Occipital lobe (tissue), 2 donors: ENCODE data around the gene WDR4. TPM values are rescaled to one million over a fixed set of nuclear protein-coding genes. Genes with fewer than 3 reads are reported as not detected.
A peak's percentile ranks its signal among the peaks of the same experiment; 100 is the strongest.
"Not testable (repeated sequence)": the region's sequence is repeated elsewhere in the genome, so short reads cannot be mapped to it uniquely, and the experiment has no call there.

Source experiments
- DNase-seq: peaks from one replicate; lab custom pipeline; 2025; lab: John Stamatoyannopoulos, UW
- total RNA-seq: library from RNA; depleted of rRNA; stranded (reverse); fragments of >200 nt; gene quantifications from one replicate; pipeline ENCODE4 v1.2.3, GENCODE V29; 2014

Gene WDR4, protein sequence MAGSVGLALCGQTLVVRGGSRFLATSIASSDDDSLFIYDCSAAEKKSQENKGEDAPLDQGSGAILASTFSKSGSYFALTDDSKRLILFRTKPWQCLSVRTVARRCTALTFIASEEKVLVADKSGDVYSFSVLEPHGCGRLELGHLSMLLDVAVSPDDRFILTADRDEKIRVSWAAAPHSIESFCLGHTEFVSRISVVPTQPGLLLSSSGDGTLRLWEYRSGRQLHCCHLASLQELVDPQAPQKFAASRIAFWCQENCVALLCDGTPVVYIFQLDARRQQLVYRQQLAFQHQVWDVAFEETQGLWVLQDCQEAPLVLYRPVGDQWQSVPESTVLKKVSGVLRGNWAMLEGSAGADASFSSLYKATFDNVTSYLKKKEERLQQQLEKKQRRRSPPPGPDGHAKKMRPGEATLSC
- total RNA-seq: 15.1 TPM

DNA sequence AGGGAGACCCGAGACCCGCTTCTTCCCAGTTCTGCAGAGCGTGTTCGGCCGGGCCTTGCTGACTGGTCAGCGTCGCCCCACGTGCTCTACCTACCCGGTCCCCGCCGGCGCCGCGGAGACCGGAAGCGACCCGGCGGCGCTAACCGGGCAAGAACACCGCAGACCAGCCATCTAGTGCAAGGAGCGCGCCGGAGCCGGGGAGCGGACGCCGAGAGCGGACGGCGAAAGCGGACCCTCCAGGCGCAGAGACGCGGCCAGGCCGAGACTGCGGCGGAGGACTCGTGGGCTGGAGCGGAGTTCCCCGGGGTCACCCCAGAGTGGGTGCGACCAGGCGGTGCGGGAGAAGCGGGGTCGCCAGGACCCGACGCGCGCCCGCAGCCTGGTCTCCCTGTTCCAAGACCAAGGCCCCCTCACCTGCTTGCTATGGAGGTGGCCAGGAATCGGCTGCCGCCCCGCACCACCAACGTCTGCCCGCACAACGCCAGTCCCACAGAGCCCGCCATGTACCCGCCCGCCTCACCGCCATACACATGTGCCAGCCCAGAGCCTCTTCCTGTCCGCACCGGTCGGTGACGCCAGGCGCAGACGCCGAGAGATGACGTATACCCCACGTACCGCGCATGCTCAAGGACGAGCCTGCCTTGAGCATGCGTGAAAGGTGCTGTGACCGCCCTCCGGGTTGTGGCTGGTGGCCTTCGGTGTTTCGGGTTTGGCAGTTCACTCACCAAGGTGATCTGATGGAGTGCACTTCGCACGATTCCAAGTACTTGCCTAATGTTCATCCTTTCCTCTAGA, at the start of gene WDR4:
Gene WDR4 (minus strand): TSS at position 547 of the 795 bp plus-strand sequence. CDS start 44 bp downstream, at position 503.
- DNase-seq: peak; percentile 92

DNA sequence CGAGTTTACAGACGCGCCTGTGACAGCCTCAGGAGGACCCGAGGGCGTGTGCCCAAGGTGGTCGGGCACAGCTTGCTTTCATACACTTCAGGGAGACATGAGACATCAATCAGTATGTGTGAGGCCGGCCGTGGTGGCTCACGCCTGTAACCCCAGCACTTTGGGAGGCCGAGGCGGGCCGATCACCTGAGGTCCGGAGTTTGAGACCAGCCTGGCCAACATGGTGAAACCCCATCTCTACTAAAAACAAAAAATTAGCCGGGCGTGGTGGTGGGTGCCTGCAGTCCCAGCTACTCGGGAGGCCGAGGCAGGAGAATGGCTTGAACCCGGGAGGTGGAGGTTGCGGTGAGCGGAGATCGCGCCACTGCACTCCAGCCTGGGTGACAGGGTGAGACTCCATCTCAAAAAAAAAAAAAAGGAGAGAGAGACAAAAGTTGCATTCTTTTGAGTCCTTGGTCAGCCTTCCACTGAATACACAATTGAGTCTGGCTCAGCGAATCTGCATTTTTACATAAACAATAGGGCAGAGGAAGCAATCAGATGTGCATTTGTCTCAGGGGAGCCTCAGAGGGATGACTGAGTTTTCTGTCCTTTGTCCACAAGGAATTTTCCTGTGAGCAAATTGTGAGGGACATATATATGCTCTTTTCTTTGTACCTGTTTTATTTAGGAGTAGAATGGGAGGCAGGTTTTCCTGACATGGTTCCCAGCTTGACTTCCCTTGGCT, 48.3 kb upstream of the WDR4 start:
- DNase-seq: not testable (repeated sequence)

DNA sequence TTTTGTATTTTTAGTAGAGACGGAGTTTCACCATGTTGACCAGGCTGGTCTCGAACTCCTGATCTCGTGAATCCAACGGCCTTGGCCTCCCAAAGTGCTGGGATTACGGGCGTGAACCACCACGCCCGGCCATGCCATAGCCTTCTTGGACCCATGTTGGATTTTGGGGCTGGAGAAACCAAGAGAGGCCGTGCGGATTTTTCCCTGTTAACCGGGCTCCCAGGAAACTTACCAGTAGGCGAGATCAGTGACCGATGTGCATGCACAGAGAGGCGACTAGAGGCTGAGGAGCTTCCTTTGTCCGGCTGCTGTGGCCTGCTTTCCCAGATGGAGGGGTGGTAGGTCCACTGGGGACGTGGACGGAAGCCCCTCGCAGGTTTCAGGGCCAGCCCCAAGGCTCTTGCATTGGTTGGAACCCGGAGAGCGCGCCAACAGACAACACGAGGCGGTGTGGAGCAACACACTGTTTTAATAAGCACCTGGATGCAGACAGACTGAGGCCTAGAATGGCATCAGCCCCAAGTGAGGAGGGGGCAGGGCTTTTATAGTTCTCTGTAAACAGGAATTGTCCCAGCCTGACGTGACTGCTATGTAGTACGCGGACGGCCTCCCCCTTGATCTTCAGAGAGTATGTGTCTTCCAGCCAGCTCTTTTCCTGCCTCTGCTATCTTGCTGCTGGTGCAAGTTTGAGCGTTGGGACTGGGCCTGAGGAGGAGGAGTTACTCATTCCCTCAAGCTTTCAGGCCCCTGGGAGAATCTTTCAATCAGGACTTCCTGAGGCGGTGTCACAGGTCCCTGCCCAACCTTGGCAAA, 46.0 kb upstream of the WDR4 start, which contains the start of gene ERVH48-1:
Gene ERVH48-1 (minus strand): TSS at position 517 of the 813 bp plus-strand sequence. CDS start 6,624 bp downstream, outside the sequence.
- no peak for DNase-seq

DNA sequence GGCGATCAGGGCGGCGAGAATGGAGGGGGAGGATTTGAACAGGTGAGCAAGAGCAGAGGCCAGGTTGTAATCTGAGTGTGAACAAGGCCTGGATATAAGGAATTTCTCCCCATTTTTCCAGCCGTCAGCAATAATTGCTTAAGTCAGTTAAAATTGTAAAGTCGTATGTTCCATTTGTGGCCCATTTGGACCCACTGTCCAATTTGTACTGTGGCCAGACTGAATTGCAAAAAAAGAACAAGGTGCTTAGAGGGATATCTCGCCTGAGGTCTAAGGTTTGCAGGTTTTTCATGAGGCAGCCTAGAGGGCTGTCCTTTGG, 45.1 kb upstream of the WDR4 start:
- DNase-seq: no peak

DNA sequence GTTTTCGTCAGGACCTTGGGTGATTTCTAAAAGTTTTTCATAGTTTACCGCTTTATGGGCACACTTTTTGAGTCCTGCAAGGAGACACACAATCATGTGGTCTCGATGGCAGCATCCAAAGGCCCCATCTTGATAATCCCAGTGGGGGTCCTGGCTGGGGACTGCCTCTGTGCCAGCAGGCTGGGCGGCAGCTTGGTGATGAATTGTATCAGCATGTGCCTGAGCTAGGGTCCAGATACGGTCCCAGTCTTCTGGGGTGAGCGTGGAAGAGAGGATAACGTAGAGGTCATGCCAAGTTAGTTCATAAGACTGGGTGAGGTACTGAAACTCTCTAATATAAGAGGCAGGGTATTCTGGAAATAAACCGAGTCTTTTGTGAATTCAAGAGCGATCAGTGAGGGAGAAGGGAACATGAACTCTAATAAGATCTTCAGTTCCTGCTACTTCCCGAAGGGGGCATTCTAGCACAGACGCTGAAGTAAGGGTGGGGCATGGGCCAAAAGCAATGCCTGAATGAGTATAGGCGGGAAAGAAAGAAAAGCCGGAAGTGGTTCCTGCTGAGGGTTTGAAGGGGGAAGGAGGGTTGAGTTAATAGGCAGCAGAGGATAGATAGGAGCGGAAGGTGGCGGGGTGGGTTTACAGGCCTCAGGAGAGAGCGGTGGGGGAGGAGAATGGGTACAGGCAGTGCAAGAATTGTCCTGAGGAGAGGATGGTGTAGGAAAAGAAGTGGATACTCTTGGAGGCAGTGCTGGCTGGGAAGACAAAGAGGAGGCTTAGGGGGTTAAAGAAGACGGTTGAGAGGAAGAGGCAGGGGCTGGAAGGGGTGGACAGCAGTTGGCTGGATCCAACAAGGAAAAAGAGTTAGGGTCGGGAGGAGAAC, 44.5 kb upstream of the WDR4 start:
- DNase-seq: peak; percentile 43

DNA sequence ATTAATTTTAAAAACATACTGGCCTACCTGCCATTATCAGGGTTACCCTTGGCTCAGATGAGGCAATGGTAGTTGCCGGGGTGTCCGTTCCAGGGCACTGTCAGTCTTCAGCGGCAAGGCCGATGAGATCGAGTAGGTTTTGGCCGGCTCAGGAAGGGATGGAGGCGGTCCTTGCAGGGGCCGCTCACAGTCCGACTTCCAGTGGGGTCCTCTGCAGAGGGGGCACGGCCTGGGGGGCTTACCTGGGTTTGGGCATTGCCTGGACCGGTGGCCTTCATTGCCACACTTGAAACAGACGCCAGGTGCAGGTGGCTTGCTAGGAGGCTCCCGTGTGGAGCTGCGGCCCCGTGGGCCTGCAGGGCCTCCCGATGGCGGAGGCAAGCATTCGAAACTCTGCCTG, 43.6 kb upstream of the WDR4 start:
- DNase-seq: no peak

DNA sequence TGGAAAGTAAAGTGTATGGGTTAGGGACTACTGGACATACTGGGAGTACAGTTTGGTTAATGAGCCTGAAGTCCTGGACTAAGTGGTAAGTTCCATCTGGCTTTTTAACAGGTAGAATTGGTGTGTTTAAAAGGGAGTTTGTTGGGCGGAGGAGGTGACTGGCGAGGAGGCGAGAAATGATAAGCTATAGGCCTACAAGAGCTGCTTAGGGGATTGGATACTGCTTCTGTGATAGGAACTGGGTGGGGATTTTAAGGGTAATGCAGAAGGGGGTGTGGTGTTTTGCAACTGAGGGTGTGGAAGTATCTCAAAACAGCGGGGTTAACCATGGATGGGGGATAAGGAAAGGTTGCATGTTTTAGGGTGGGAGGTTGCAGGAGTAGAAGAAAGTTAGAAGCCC, 42.6 kb upstream of the WDR4 start:
- DNase-seq: no peak

DNA sequence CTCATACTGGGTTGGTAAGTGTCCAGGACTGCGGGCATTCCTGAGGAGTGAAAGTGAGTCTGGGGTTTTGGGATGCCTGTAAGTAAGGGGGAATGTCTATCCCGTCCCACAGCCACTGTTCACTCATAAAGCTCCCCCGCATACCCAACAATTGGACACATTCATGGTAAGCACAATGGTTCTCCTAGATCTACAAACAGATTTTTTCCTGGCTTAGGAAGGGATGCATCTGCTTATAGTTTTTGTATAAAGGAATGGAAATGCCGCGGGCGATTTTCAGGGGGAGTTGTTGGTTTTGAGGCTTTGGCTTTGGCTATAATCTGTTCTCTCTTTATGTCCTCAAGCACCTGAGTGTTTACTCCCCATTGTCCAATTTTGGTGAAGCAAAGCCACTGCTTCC, 39.0 kb upstream of the WDR4 start:
- no peak for DNase-seq

DNA sequence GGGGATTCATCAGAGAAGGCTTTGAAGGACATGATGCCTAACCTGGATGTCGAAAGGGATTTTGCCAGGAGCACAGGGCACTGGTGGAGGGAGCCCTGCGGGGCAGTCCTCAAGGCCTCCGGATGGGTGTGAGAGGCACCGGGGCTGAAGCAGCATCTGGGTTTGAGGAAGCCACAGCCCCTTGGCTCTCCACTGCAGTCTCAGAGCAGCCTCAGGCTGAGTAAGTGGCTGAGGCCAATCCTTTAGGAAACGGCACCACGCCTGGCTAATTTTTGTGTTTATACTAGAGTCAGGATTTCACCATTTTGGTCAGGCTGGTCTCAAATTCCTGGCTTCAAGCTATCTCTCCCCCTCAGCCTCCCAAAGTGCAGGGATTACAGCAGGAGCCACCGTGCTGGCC, 34.1 kb upstream of the WDR4 start:
- DNase-seq: no peak

DNA sequence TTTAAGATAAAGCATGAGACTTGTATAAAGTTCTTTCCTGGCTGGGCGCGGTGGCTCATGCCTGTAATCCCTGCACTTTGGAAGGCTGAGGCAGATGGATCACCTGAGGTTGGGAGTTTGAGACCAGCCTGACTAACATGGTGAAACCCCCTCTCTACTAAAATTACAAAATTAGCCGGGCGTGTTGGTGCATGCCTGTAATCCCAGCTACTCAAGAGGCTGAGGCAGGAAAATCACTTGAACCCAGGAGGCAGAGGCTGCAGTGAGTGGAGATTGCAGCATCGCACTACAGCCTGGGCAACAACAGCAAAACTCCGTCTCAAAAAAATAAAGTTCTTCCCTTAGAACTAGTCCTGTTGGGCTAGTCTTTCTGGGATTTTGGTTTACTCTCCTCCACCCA, 32.6 kb upstream of the WDR4 start:
- not testable (repeated sequence) for DNase-seq

DNA sequence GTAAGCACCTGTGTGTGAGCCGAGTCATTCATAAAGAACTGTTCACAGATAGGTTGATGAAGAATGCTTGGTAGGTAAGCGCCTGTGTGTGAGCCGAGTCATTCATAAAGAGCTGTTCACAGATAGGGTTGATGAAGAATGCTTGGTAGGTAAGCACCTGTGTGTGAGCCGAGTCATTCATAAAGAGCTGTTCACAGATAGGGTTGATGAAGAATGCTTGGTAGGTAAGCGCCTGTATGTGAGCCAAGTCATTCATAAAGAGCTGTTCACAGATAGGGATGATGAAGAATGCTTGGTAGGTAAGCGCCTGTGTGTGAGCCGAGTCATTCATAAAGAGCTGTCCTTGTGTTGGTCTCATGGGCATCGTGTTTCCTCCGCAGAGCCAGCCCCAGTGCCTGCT, 29.1 kb upstream of the WDR4 start:
- not testable (repeated sequence) for DNase-seq

DNA sequence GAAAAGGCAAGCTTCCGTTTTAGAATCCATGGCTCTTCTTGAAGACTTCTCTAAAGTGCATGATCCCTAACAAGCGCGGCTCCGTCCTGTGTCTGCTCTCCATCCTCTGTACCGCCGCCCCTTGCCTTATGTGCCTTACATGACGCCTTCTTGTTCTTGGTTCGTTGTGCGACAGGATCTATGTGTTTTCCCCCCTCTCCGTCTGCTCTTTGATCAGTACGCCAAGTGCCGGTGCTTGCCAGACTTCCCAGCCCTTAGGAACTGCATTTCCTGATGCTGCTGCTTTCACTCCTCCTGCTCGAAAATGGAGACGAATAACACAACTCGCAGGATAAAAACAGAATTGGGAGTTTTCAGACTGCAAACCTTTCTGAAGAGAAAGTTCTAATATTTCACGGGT, 26.9 kb upstream of the WDR4 start:
- no peak for DNase-seq

DNA sequence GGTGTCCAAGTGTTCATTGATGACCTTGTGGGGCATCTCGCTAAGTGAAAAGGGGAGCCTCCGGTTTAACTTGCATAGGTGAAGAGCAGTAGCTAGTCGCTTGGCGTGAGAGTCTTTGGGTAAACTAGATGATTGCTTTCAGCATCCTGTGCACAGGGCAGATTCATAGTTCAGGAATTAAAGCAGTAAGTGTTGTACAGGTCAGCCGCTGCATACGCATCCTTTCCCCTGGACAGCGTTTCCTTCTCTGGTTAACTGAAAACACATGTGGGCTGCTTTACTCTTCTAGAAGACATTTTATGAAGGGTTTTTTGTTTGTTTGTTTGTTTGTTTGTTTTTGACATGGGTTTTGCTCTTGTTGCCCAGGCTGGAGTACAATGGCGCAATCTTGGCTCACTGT, 25.9 kb upstream of the WDR4 start:
- DNase-seq: no peak

DNA sequence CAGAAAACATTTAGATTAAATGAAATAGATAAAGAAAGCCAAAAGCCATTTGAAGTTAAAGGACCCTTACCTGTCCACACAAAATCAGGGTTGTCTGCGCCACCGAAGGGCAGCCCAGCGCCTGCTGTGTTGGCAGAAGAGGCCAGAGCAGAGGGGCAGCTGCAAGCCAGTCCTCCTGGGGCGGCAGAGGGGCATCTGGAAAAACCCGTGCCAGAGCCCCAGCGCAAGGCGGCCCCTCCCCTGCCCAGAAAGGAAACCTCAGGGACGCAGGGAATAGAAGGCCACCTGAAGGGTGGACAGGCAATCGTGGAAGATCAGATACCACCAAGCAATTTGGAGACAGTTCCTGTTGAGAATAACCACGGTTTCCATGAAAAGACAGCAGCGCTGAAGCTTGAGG, 24.5 kb upstream of the WDR4 start:
- no peak for DNase-seq

DNA sequence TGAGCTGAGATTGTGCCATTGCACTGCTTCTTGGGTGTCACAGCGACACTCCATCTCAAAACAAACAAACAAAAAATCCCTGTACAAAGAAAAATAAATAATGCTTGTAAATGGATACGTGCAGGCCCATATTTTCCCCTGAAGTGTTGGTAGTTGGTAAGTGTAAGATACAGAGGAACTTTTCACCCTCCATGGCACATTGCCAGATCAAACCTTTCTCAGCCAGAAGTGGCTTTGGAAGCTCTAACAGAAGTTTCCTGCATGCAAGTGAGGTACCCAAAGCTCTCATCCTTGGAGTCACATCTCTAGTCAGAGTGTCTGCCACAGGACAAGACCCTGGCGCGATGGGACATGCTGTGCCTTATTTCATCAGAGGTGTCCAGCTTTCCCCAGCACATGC, 21.1 kb upstream of the WDR4 start:
- DNase-seq: no peak

DNA sequence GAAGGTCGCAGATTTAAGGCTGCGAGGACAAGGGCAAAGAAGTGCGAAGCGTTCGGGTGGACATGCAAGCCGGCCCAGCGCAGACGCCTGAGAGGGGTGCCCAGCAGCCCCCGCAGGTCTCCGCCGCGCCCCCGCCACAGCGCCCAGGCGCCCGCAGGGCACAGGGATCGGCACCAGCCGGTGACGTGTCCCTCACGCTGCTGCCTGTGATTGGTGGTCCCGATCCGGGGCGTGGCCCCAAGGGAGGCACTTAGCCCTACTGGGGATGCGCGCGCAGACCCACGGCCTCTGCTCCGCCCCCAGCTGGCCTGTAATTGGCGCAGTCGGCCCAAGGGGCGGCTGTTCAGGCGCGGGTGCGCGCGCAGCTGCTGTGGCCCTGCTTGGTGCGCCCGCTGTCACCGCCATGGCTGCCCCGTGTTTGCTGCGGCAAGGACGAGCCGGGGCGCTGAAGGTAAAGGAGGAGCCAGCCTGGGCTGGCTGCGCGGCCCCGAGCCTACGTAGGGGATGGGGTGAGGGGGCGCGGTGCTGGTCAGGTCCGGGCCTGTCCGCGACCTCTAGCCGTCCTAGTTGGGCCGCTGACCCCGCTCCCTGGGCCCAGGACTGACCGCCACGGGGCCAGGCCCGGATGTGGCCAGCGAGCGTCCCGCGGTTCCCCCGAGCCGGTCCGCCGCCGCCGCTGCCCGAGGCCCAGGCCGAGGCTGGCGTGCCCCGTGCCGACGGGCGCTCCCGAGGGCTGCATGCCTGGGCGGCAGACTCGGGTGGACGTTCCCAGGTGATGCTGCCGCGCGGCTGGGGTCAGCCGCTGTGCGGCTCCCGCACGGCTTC, 13.8 kb upstream of the WDR4 start, which contains the start of gene NDUFV3:
Gene NDUFV3 (plus strand): TSS at position 379 of the 825 bp plus-strand sequence. CDS start 25 bp downstream, at position 404.
- peak; percentile 99 for DNase-seq

DNA sequence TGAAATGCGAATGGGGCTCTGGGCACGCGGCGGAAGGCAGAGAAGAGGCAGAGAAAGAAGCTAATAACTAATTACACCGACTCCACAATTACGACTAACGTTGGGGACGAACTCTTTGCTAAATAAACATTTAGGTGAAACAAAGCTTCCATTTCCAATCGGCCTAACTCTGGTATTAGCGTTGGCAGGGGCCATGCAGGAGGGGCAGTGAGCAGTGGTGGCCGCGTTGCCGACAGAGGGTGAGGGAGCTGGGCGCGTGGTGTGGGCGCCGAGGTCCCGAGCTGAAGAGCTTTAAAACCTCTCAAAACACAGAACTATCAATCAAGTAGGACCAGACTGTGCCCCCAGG, 13.2 kb upstream of the WDR4 start:
- peak; percentile 67 for DNase-seq

DNA sequence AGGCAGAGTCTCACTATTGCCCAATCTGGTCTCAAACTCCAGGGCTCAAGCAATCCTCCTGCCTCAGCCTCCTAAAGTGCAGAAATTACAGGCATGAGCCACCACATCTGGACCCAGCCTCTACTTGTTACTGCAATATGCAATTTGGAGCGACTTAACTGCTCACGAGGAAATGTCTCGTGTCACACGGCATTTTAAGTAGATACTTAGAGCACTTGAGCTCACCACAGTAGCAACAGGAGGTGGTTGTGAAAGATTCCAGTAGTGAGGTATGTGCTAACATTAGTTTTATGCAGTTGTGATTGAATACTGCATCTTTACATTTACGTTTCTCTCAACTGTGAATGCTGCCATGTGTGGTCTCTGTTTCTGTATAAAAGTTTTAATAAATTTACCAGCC, 8.0 kb upstream of the WDR4 start:
- no peak for DNase-seq

DNA sequence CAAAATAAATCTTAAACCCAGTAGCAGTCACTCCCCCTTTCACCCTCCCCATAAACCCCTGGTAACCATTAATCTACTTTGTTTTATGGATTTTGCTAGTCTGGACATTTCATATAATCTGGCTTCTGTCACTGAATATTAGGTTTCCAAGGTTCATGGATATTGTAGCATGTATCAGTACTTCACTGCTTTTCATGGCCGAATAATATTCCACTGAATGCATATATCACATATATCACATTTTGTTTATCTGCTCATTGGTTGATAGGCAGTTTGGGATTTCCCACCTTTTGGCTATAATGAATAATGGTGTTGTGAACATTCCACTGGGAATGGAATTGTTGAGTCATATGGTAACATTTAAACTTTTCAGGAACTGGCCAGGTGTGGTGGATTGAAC, 4.6 kb upstream of the WDR4 start:
- DNase-seq: no peak
